HEK293 (cell line): ENCODE results near the gene KRTAP4-6.

ENCODE experiments used
- HOXC10 ChIP-seq: sonication (generic); formaldehyde crosslinking; IDR thresholded peaks from 2 replicates; pipeline ENCODE4 v1.8.1; 2023; ENCODE audit warnings: mild to moderate bottlenecking, missing genetic modification reagents
- TF ChIP-seq, protein P1 (sequence below): fragments of 450-650 bp; formaldehyde crosslinking; IDR thresholded peaks from 2 replicates; pipeline ENCODE4 v1.5.1; 2016; ENCODE audit warnings: missing biosample characterization, missing genetic modification characterization

DNA sequence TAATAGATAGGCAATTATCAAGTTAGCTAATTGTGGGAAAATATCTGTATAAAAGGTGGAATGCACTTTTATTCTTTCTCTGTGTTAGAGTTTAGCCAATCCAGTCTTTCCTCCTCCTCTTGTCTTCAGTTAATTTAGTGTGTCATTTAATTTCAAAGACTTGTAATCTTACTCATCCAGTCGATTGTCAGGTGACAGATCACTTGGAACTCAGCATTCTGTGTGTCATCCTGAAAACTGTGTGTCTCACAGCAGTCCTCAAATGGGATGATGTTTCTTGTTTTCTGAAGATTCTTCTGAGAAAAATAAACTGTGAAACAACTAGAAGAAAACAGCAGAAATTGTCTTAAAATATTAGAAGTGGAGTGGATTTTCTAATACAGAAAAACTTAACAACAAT, 44.7 kb upstream of the KRTAP4-6 start:
- no peak for TF ChIP-seq HOXC10
- TF ChIP-seq, protein P1, sequence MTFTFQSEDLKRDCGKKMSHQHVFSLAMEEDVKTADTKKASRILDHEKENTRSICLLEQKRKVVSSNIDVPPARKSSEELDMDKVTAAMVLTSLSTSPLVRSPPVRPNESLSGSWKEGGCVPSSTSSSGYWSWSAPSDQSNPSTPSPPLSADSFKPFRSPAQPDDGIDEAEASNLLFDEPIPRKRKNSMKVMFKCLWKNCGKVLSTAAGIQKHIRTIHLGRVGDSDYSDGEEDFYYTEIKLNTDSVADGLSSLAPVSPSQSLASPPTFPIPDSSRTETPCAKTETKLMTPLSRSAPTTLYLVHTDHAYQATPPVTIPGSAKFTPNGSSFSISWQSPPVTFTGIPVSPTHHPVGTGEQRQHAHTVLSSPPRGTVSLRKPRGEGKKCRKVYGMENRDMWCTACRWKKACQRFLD (tag by site-specific recombination), result no peak
